Mesothelial cell of epicardium (in vitro differentiated cells): ENCODE results near the gene AGMO. TPM values are rescaled to one million over a fixed set of nuclear protein-coding genes. Genes with fewer than 3 reads are reported as not detected.
"Not testable (repeated sequence)": the region's sequence is repeated elsewhere in the genome, so short reads cannot be mapped to it uniquely, and the experiment has no call there.

ENCODE experiments used
- DNase-seq, 2 experiments: peaks; one replicate each; pipeline ENCODE4 v3.0.0; 2021; ENCODE audit warnings: low spot score in 2 of 2; ENCODE audit not compliant: unreplicated experiment in 2 of 2
- H3K27ac Mint-ChIP-seq: 2 replicates; pipeline ENCODE4 v1.8.0; 2021; ENCODE audit warnings: mixed read lengths
- H3K27me3 Mint-ChIP-seq: 2 replicates; pipeline ENCODE4 v1.8.0; 2021; ENCODE audit warnings: low read depth, mixed read lengths
- H3K36me3 Mint-ChIP-seq: 2 replicates; pipeline ENCODE4 v1.8.0; 2021; ENCODE audit warnings: mixed read lengths
- H3K4me1 Mint-ChIP-seq: 2 replicates; pipeline ENCODE4 v1.8.0; 2021; ENCODE audit warnings: mixed read lengths
- H3K4me3 Mint-ChIP-seq: 2 replicates; pipeline ENCODE4 v1.8.0; 2021; ENCODE audit warnings: mild to moderate bottlenecking, moderate library complexity, mixed read lengths
- H3K9me3 Mint-ChIP-seq: 2 replicates; pipeline ENCODE4 v1.8.0; 2021; ENCODE audit warnings: mixed read lengths
- CTCF ChIP-seq: fragments of 200-600 bp; sonication (generic); IDR thresholded peaks from one replicate; pipeline ENCODE4 v1.5.0; 2021; ENCODE audit warnings: antibody characterized with exemption; ENCODE audit not compliant: unreplicated experiment
- total RNA-seq: library from RNA; stranded (reverse); gene quantifications from 3 replicates; pipeline ENCODE4 v1.2.1, GENCODE V29; 2021

AGMO gene
- total RNA-seq, 1 donor from 2014 or later, result 1.0 TPM

- no peak for DNase-seq
- no peak overlapping the region for H3K4me3 Mint-ChIP-seq
- peak overlapping the region; percentile 39 for H3K27ac Mint-ChIP-seq
- TF ChIP-seq CTCF, result no peak
- H3K9me3 Mint-ChIP-seq, result no peaks in the 10 kb centered on the region
- H3K36me3 Mint-ChIP-seq, result no peaks in the 10 kb centered on the region
- H3K4me1 Mint-ChIP-seq, result peaks cover 9% of the 10 kb centered on the region
- no peaks in the 10 kb centered on the region for H3K27me3 Mint-ChIP-seq
Observed at GRCh38 chr7:15556339-15557105, 5.3 kb downstream of the AGMO start.

GRCh38 chr7:15555381-15555859 lies 6.4 kb downstream of the AGMO start:
- Mint-ChIP-seq H3K9me3 (no peaks in the 10 kb centered on the region), H3K27ac (no peak overlapping the region), H3K36me3 (no peaks in the 10 kb centered on the region), H3K27me3 (no peaks in the 10 kb centered on the region), H3K4me1 (peaks cover 9% of the 10 kb centered on the region), H3K4me3 (no peak overlapping the region)
- TF ChIP-seq CTCF, result no peak
- DNase-seq, result no peak

GRCh38 chr7:15554744-15555143 lies 7.1 kb downstream of the AGMO start:
- no peaks in the 10 kb centered on the region for H3K36me3 Mint-ChIP-seq
- no peak for DNase-seq
- peaks cover 9% of the 10 kb centered on the region for H3K4me1 Mint-ChIP-seq
- H3K27ac Mint-ChIP-seq, result no peak overlapping the region
- H3K27me3 Mint-ChIP-seq, result no peaks in the 10 kb centered on the region
- H3K4me3 Mint-ChIP-seq, result no peak overlapping the region
- H3K9me3 Mint-ChIP-seq, result no peaks in the 10 kb centered on the region
- no peak for TF ChIP-seq CTCF

GRCh38 chr7:15554081-15554480 lies 7.7 kb downstream of the AGMO start:
- H3K27me3 Mint-ChIP-seq, result no peaks in the 10 kb centered on the region
- no peak for TF ChIP-seq CTCF
- no peaks in the 10 kb centered on the region for H3K9me3 Mint-ChIP-seq
- DNase-seq, result no peak
- H3K4me1 Mint-ChIP-seq, result peaks cover 9% of the 10 kb centered on the region
- no peaks in the 10 kb centered on the region for H3K36me3 Mint-ChIP-seq
- H3K27ac Mint-ChIP-seq, result no peak overlapping the region
- no peak overlapping the region for H3K4me3 Mint-ChIP-seq

GRCh38 chr7:15547320-15547719 lies 14.5 kb downstream of the AGMO start:
- not testable (repeated sequence) for H3K4me1 Mint-ChIP-seq, H3K9me3 Mint-ChIP-seq, H3K27me3 Mint-ChIP-seq, H3K36me3 Mint-ChIP-seq, DNase-seq
- Mint-ChIP-seq H3K27ac (peak overlapping the region; percentile 47), H3K4me3 (peak overlapping the region; percentile 71)

- TF ChIP-seq CTCF, result no peak
- Mint-ChIP-seq H3K27ac (no peak overlapping the region), H3K9me3 (no peaks in the 10 kb centered on the region), H3K36me3 (no peaks in the 10 kb centered on the region), H3K4me1 (peaks cover 2% of the 10 kb centered on the region), H3K27me3 (no peaks in the 10 kb centered on the region), H3K4me3 (peak overlapping the region; percentile 30)
- DNase-seq, result no peak
Observed at GRCh38 chr7:15546272-15546792, 15.5 kb downstream of the AGMO start.
